Heart right ventricle (tissue), 16 donors: ENCODE measurements around the gene GATAD2A. TPM values are rescaled to one million over a fixed set of nuclear protein-coding genes. Genes with fewer than 3 reads are reported as not detected.

Experiments used
- ATAC-seq, 8 donors: fragments of 200-7000 bp; cut with Tn5 transposase; one replicate each; pipeline ENCODE4 v1.9.1; 2020; ENCODE audit warnings: mild to moderate bottlenecking in 8 of 8, moderate library complexity in 8 of 8, moderate number of reproducible peaks in 1 of 8
- DNase-seq, 2 donors: peaks; one replicate each; pipeline ENCODE4 v3.0.0-alpha.2; 2020
- H3K27ac ChIP-seq, 10 donors: fragments of 200-600 bp; sonication (generic) in 2 of 10; one replicate each; pipeline versions ENCODE4 v1.5.0 to v1.8.0; 2020 to 2022; ENCODE audit warnings: mild to moderate bottlenecking in 3 of 10
- H3K27me3 ChIP-seq, 7 donors: fragments of 200-600 bp; one replicate each; pipeline ENCODE4 v1.8.0; 2021 to 2022; ENCODE audit warnings: mild to moderate bottlenecking in 2 of 7
- H3K36me3 ChIP-seq, 9 donors: fragments of 200-600 bp; sonication (generic) in 1 of 9; one replicate each; pipeline versions ENCODE4 v1.5.0 to v1.8.0; 2020 to 2022; ENCODE audit warnings: mild to moderate bottlenecking in 2 of 9
- H3K4me1 ChIP-seq, 9 donors: fragments of 200-600 bp; sonication (generic) in 1 of 9; one replicate each; pipeline versions ENCODE4 v1.5.0 to v1.8.0; 2020 to 2022; ENCODE audit warnings: mild to moderate bottlenecking in 4 of 9
- H3K4me3 ChIP-seq, 10 donors: fragments of 200-600 bp; sonication (generic) in 2 of 10; one replicate each; pipeline versions ENCODE4 v1.5.0 to v1.8.0; 2020 to 2022; ENCODE audit warnings: mild to moderate bottlenecking in 7 of 10, moderate library complexity in 2 of 10
- H3K9me3 ChIP-seq, 11 donors: fragments of 200-600 bp in 10 of 11; sonication (generic) in 2 of 11; one replicate each; pipeline versions ENCODE4 v1.5.0 to v1.8.0; 2013 to 2022; ENCODE audit warnings: mild to moderate bottlenecking in 2 of 11, control low read depth in 1 of 11, moderate library complexity in 1 of 11
- CTCF ChIP-seq, 9 donors: fragments of 200-600 bp; sonication (generic) in 2 of 9; IDR thresholded peaks; one replicate each; pipeline versions ENCODE4 v1.5.0 to v1.8.0; 2021 to 2022; ENCODE audit warnings: antibody characterized with exemption in 9 of 9, mild to moderate bottlenecking in 5 of 9, moderate library complexity in 1 of 9
- WGBS, 2 donors: extraction: QIAGEN DNeasy Blood & Tissue Kit; methylation state at CpG; one replicate each; pipeline ENCODE4 v1.1.7; 2013; ENCODE audit warnings: inconsistent platforms in 1 of 2; 5-methylcytosine and 5-hydroxymethylcytosine counted together
- intact Hi-C, 10 donors: fragments of 100-400 bp; cut with DNase I; formaldehyde crosslinking; loops; one replicate each; pipeline versions ENCODE4 v1.11.1 to v1.14.2; 2022
- polyA plus RNA-seq, 2 donors: library from polyadenylated mRNA; stranded (reverse); fragments of 200-250 nt; gene quantifications; one replicate each; pipeline ENCODE4 v1.2.3, GENCODE V29; 2013
- total RNA-seq, 10 donors: library from RNA; stranded (reverse); fragmentation: NEBNext Ultra II Directional in 3 of 10; extraction: Animal tissue kit (Norgen Biotek cat#: 25700) in 3 of 10; gene quantifications; one replicate each; pipeline versions ENCODE4 v1.2.1 to v1.2.4, GENCODE V29; 2021 to 2023
- donor health status: Arrhythmogenic right ventricular cardiomyopathy.
- donor health status: ischemic (EF 13 %, LVEDD 7.1; RV severe dilation, severe dysfunction).
- donor health status: healthy with polysubstance abuse.
- donor health status: DM: no; HTN: yes; CAD: no.
- donor health status: DM: no; HTN: no; CAD: no.
- donor health status: ischemic (EF 25% LVEDD 6.9; RV normal size, moderate dysfunction).
- donor health status: ischemic (EF 25% LVEDD 5.7; RV mildly dilated, moderate dysfunction).
- donor health status: healthy.
- donor health status: DM: yes; HTN: yes; CAD: no.
- donor health status: Ischemic cardiomyopathy.
- donor health status: ischemic (EF 35%, LVEDD 5.7; RV mildly dilated, moderate dysfunction).
- donor health status: nonischemic (EF 11% LVEDD 7.7; RV severe dilation, severe dysfunction).
- donor health status: DM: yes; HTN: yes; CAD: no.
- donor health status: PGD.
- donor health status: ischemic (EF 29% LVEDD 5.4; RV normal size, mild dysfunction).
- donor health status: nonischemic (EF 23%, LVEDD 6.1; RV moderate dilation, normal function).

Gene GATAD2A
- total and polyA plus RNA-seq, 12 donors: 7.5 to 48.5 (median 25.8) TPM

- Histone ChIP-seq H3K4me1 (no peaks in the 10 kb centered on the region), H3K36me3 (peaks cover 0 to 100% (median 76%) of the 10 kb centered on the region in 9 donors), H3K9me3 (no peaks in the 10 kb centered on the region), H3K27me3 (no peaks in the 10 kb centered on the region), H3K4me3 (no peak overlapping the region), H3K27ac (no peak overlapping the region)
- TF ChIP-seq CTCF (IDR thresholded peaks at IDR 0.05): no peak
- intact Hi-C loops: no loop called here
- WGBS, 2 donors: 89% methylated on average over 34 of the region's 34 CpGs
- DNase-seq (no peak), ATAC-seq (no peak)
Measured at GRCh38 chr19:19500975-19501644, 95.6 kb downstream of the GATAD2A start.

GRCh38 chr19:19501798-19502197, 96.3 kb downstream of the GATAD2A start:
- intact Hi-C loops: no loop called here
- DNase-seq (no peak), ATAC-seq (no peak)
- WGBS, 2 donors: 91 to 94% methylated on average over 26 of the region's 26 CpGs
- Histone ChIP-seq H3K27me3 (no peaks in the 10 kb centered on the region), H3K27ac (no peak overlapping the region), H3K4me3 (no peak overlapping the region), H3K36me3 (peaks cover 0 to 100% (median 74%) of the 10 kb centered on the region in 9 donors), H3K9me3 (no peaks in the 10 kb centered on the region), H3K4me1 (no peaks in the 10 kb centered on the region)
- no peak for TF ChIP-seq CTCF (IDR thresholded peaks at IDR 0.05)

GRCh38 chr19:19502281-19502680, 96.8 kb downstream of the GATAD2A start:
- 95 to 96% methylated on average over 19 of the region's 19 CpGs for WGBS, 2 donors
- no peak for ATAC-seq
- H3K9me3 ChIP-seq: no peaks in the 10 kb centered on the region
- H3K27ac ChIP-seq: no peak overlapping the region
- no peaks in the 10 kb centered on the region for H3K4me1 ChIP-seq
- H3K4me3 ChIP-seq: no peak overlapping the region
- intact Hi-C loops: no loop called here
- peaks cover 0 to 100% (median 69%) of the 10 kb centered on the region in 9 donors for H3K36me3 ChIP-seq
- no peaks in the 10 kb centered on the region for H3K27me3 ChIP-seq
- no peak for TF ChIP-seq CTCF (IDR thresholded peaks at IDR 0.05)
- no peak for DNase-seq

GRCh38 chr19:19502808-19503602, 97.5 kb downstream of the GATAD2A start:
- Histone ChIP-seq H3K4me1 (no peaks in the 10 kb centered on the region), H3K9me3 (no peaks in the 10 kb centered on the region), H3K27me3 (no peaks in the 10 kb centered on the region), H3K4me3 (no peak overlapping the region), H3K36me3 (peaks cover 0 to 100% (median 68%) of the 10 kb centered on the region in 9 donors), H3K27ac (no peak overlapping the region)
- 88% methylated on average over 18 of the region's 18 CpGs for WGBS, 2 donors
- ATAC-seq (no peak), DNase-seq (no peak)
- intact Hi-C loops: no loop called here
- TF ChIP-seq CTCF (IDR thresholded peaks at IDR 0.05): no peak
